K562 treated with DMSO at 1 percent for 48 hours (cell line): ENCODE measurements around the gene ITGAE. TPM values are rescaled to one million over a fixed set of nuclear protein-coding genes. Genes with fewer than 3 reads are reported as not detected.

Experiments used
- total RNA-seq: library from RNA; unstranded; fragments of 300-600 nt; gene quantifications from 2 replicates; pipeline ENCODE4 v1.2.3, GENCODE V29; 2022; ENCODE audit warnings: low replicate concordance; ENCODE audit errors: extremely low read depth

Gene ITGAE, protein sequence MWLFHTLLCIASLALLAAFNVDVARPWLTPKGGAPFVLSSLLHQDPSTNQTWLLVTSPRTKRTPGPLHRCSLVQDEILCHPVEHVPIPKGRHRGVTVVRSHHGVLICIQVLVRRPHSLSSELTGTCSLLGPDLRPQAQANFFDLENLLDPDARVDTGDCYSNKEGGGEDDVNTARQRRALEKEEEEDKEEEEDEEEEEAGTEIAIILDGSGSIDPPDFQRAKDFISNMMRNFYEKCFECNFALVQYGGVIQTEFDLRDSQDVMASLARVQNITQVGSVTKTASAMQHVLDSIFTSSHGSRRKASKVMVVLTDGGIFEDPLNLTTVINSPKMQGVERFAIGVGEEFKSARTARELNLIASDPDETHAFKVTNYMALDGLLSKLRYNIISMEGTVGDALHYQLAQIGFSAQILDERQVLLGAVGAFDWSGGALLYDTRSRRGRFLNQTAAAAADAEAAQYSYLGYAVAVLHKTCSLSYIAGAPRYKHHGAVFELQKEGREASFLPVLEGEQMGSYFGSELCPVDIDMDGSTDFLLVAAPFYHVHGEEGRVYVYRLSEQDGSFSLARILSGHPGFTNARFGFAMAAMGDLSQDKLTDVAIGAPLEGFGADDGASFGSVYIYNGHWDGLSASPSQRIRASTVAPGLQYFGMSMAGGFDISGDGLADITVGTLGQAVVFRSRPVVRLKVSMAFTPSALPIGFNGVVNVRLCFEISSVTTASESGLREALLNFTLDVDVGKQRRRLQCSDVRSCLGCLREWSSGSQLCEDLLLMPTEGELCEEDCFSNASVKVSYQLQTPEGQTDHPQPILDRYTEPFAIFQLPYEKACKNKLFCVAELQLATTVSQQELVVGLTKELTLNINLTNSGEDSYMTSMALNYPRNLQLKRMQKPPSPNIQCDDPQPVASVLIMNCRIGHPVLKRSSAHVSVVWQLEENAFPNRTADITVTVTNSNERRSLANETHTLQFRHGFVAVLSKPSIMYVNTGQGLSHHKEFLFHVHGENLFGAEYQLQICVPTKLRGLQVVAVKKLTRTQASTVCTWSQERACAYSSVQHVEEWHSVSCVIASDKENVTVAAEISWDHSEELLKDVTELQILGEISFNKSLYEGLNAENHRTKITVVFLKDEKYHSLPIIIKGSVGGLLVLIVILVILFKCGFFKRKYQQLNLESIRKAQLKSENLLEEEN
- total RNA-seq = not detected in 2 replicates

GRCh38 chr17:3800362-3801271, at the start of gene ITGAE:
TSS of gene ITGAE (minus strand) at chr17:3801188. CDS start at chr17:3801144, 44 bp downstream.

DNA sequence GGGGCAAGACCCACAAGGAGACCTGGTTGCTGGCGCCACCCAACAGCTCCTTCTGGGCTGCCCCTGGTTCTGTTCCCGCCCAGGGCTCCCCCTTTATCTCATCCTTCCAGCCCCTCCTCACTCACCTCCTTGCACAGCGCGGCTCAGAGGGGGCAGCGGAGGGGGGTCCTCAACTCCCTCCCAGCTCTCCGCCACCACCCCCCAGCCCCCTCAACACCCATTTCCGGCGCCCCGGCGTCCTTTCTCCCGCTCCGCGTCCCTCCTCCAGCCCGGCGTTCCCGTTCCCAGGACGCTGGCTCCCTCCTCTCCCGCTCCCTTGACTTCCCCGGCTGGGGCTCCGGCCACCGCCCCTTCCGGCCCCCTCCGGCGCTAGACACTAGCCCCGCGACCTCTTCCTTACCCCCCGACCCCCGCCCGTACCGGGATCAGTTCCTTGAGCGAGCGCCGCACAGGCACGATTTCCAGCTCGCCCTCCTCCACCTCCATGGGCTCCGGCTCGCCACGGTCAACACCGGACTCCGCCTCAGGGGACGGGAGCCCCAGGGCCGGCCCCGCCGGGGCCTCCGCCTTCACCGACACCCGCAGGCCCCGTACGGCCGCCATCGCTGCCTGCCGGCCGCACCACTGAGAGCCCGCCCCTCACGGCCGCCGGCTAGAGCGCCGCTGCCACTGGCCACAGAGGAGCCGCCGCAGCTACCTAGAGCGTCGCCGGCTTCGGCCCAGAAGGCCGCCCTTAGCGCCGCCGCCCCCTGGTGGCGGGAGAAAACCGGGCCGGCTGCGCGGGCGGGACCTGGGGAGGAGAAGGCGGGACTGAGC, 44.8 kb upstream of the ITGAE start, which contains the start of gene NCBP3:
Gene NCBP3 (minus strand): TSS at position 626 of the 816 bp plus-strand sequence. CDS start 23 bp downstream, at position 603.

GRCh38 chr17:3723556-3724377, 77.2 kb downstream of the ITGAE start, which contains the start of gene HASPIN:
TSS of gene HASPIN (plus strand) at chr17:3723903. CDS start at chr17:3723936, 33 bp downstream.

DNA sequence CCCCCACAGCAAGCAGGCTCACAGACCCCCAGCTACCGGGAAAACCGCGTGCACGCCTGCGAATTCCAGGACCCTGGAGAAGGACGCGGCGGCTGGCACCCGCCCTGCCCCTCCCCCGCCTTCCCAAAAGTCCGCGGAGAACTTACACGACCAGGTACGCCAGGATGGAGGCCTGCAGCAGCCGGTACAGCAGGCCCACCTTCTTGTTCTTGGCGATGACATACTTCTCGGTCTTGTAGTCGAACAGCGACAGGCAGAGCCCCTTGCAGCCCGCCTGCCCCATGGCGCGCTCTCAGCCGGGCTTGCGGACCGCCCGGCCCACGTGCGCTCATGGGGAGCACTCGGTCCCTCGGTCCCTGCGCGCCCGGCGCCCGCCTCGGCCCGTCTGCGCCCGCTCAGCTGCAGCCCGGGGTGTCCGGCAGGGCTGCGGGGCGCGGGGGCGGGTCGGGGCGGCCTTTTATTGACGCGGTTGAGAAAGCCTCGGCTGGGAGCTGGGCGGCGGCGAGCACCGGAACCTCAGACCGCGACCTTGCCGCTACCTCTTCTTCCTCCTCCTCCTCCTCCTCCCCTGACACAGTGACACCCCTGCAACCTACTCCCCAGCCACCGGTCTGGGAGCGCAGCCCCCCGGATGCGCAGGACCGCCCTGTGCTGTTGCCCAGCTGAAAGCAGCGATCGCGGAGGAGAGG, 105.1 kb downstream of the ITGAE start, which contains the start of gene P2RX5:
Gene P2RX5 (minus strand): TSS at position 433 of the 689 bp plus-strand sequence. CDS start 150 bp downstream, at position 283.

DNA sequence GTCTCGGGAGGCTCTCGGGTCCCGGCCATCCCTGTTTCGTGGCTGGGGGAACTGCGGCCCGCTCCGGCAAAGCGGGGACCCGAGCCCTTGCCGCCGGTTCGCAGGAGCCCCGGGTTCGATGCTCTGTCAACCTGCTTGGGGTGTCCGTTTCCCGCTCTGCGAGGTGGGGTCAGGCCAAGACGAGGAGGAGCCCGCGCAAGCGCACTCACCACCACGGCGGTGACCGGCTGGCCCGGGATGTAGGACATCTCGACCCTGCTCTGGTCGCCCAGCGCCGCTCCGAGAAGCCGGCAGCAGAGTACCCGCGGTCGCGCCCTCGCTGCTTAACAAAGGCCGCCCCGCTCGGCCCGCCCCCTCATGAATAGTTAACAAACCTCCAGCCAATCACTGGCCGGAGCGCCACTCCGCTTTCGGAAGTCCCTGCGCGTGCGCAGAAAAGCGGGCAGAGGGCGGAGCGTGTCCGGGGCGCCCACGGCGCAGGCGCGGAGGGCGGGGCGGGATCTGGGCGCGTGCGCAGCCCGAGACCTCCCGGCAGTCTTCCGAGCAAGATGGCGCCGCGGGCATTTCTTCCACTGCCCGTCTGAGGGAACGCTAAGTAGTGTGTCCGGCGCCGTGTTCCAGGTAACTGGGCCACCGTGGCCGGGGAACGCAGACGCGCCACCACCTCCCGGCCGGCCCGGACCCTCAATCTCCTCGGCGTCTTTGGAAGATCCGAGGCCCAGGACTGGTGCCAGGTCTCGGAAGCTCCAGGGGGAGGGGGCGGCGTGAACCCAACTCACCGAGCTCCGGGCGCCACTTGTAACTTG, 132.5 kb downstream of the ITGAE start, which contains the start of the genes EMC6 and TAX1BP3:
Gene EMC6 (plus strand): TSS at position 534 of the 806 bp plus-strand sequence. CDS start 335 bp downstream, outside the sequence.
Gene TAX1BP3 (minus strand): TSS at position 300 of the 806 bp plus-strand sequence. CDS start 52 bp downstream, at position 248.

Other genes with a start within 250 kb of the ITGAE start
- gene TRPV3, start 243.4 kb downstream of the ITGAE start, total RNA-seq = not detected in 2 replicates
- not detected in 2 replicates for gene TRPV1, start 191.8 kb downstream of the ITGAE start, total RNA-seq
- not detected in 2 replicates for gene SHPK, start 164.9 kb downstream of the ITGAE start, total RNA-seq
- not detected in 2 replicates for gene CTNS, start 164.4 kb downstream of the ITGAE start, total RNA-seq
- not detected in 2 replicates for gene TAX1BP3, start 132.6 kb downstream of the ITGAE start, total RNA-seq
- not detected in 2 replicates for gene EMC6, start 132.4 kb downstream of the ITGAE start, total RNA-seq
- not detected in 2 replicates for gene P2RX5, start 105.0 kb downstream of the ITGAE start, total RNA-seq
- not detected in 2 replicates for gene HASPIN, start 77.3 kb downstream of the ITGAE start, total RNA-seq
- not detected in 2 replicates for gene NCBP3, start 45.1 kb upstream of the ITGAE start, total RNA-seq
- gene CAMKK1, start 91.9 kb upstream of the ITGAE start, total RNA-seq = not detected in 2 replicates
- gene P2RX1, start 115.3 kb upstream of the ITGAE start, total RNA-seq = not detected in 2 replicates
- gene ATP2A3, start 163.2 kb upstream of the ITGAE start, total RNA-seq = 204 TPM in 1 of 2 replicates, not detected in the other